Measurements from ENCODE around the gene GATAD2A. TPM values are rescaled to one million over a fixed set of nuclear protein-coding genes. Genes with fewer than 3 reads are reported as not detected.

Gene GATAD2A
- total RNA-seq, 1 experiment from 2014 or later, result 189 TPM

- TF ChIP-seq CTCF (conservative IDR thresholded peaks at IDR 0.05), result no peak
- H2BK5ac ChIP-seq (ENCODE audit: insufficient read length, low read length), result no peak overlapping the region
- H3K79me1 ChIP-seq (ENCODE audit: insufficient read depth, low read depth, low read length, poor library complexity, severe bottlenecking), result peaks cover 7% of the 10 kb centered on the region
- no peaks in the 10 kb centered on the region for H3K23me2 ChIP-seq (ENCODE audit: insufficient read length, low read depth, low read length, poor library complexity, severe bottlenecking)
- Mint-ChIP-seq H3K36me3 (ENCODE audit: insufficient read depth in 1 of 3, low read depth in 3 of 3) (peaks cover 3 to 26% (median 18%) of the 10 kb centered on the region in 3 experiments; a peak in 6 of 7 replicates), H3K9me3 (no peaks in the 10 kb centered on the region), H3K4me3 (no peak overlapping the region), H3K27me3 (ENCODE audit: low read depth) (no peaks in the 10 kb centered on the region), H3K4me1 (peaks cover 34 to 44% of the 10 kb centered on the region in 2 experiments), H3K27ac (peak overlapping the region in 2 of 3 experiments; percentile 10 to 80; a peak in 3 of 7 replicates)
- no peak overlapping the region for H3K56ac ChIP-seq (ENCODE audit: insufficient read length, low read depth, low read length)
- H3K79me2 ChIP-seq (ENCODE audit: insufficient read depth, low read length), result peaks cover 79% of the 10 kb centered on the region
- no peak overlapping the region for H4K91ac ChIP-seq (ENCODE audit: insufficient read length, low read depth, low read length)
- no peak for DNase-seq
- no peak overlapping the region for H4K8ac ChIP-seq (replicated peaks; ENCODE audit: insufficient read length, low read depth, low read length)
- no peak overlapping the region for H2AFZ ChIP-seq (ENCODE audit: low read length)
- no peak overlapping the region for H2BK20ac ChIP-seq (ENCODE audit: low read depth, low read length, poor library complexity, severe bottlenecking)
- no peak overlapping the region for H2AK5ac ChIP-seq (ENCODE audit: insufficient read length, low read length)
- no peak overlapping the region for H3T11ph ChIP-seq (ENCODE audit: low read length)
- no peak overlapping the region for H3K4me2 ChIP-seq (ENCODE audit: insufficient read depth, insufficient read length, low read length)
- H4K20me1 ChIP-seq (ENCODE audit: control insufficient read depth, insufficient read depth, insufficient read length), result no peaks in the 10 kb centered on the region
- no peak overlapping the region for H3K23ac ChIP-seq (ENCODE audit: insufficient read length, low read depth, low read length)
- WGBS (ENCODE audit: extremely low coverage, insufficient read length, low lambda C conversion rate), result no CpG with 5 or more reads among the region's 1 CpG
- H2BK12ac ChIP-seq (ENCODE audit: insufficient read length, low read depth, low read length), result no peak overlapping the region
- H3K9me3 ChIP-seq (ENCODE audit: control insufficient read depth, low read depth, low read length), result no peaks in the 10 kb centered on the region
- H3K18ac ChIP-seq (ENCODE audit: insufficient read length, low read depth, low read length), result no peak overlapping the region
- H3K14ac ChIP-seq (ENCODE audit: insufficient read depth, low read length), result no peak overlapping the region
- no peak overlapping the region for H3K27ac ChIP-seq (ENCODE audit: insufficient read length, low read depth, low read length)
- no peaks in the 10 kb centered on the region for H3K27me3 ChIP-seq (ENCODE audit: insufficient read depth, low read length)
- H4K5ac ChIP-seq (ENCODE audit: insufficient read length, low read depth, low read length), result no peak overlapping the region
- no peak overlapping the region for H3K9ac ChIP-seq (ENCODE audit: extremely low read depth, insufficient read length, low read length)
- H2BK120ac ChIP-seq (ENCODE audit: low read depth, low read length, poor library complexity, severe bottlenecking), result no peak overlapping the region
- no peak overlapping the region for H3K4ac ChIP-seq (ENCODE audit: low read depth, low read length)
- H3K4me1 ChIP-seq (ENCODE audit: insufficient read depth, low read length), result peaks cover 2% of the 10 kb centered on the region; the same call in 1 of the 2 replicates
- H2BK15ac ChIP-seq (ENCODE audit: low read depth, low read length), result no peak overlapping the region
Measured at GRCh38 chr19:19416280-19416679, 10.8 kb downstream of the GATAD2A start.
